Sigmoid colon (tissue), 7 donors: Measurements from ENCODE around the gene PCK2. TPM values are rescaled to one million over a fixed set of nuclear protein-coding genes. Genes with fewer than 3 reads are reported as not detected.

Source experiments
- DNase-seq: peaks from one replicate; pipeline ENCODE4 v3.0.0-alpha.2; 2019
- H3K27ac ChIP-seq, 4 donors: fragments of 200-600 bp; sonication (generic); one replicate each; pipeline ENCODE4 v1.5.1; 2016 to 2019; ENCODE audit warnings: mild to moderate bottlenecking in 1 of 4
- H3K27me3 ChIP-seq, 3 donors: fragments of 200-600 bp; sonication (generic); one replicate each; pipeline ENCODE4 v1.5.1; 2019; ENCODE audit warnings: mild to moderate bottlenecking in 1 of 3
- H3K36me3 ChIP-seq, 4 donors: fragments of 200-600 bp; sonication (generic); one replicate each; pipeline ENCODE4 v1.5.1; 2016 to 2019
- H3K4me1 ChIP-seq, 4 donors: fragments of 200-600 bp; sonication (generic); one replicate each; pipeline ENCODE4 v1.5.1; 2017 to 2019
- H3K4me3 ChIP-seq, 4 donors: fragments of 200-600 bp; sonication (generic); one replicate each; pipeline ENCODE4 v1.5.1; 2017 to 2019; ENCODE audit warnings: mild to moderate bottlenecking in 2 of 4, moderate library complexity in 1 of 4
- H3K9me3 ChIP-seq, 4 donors: fragments of 200-600 bp in 3 of 4; sonication (generic) in 3 of 4; one replicate each; pipeline versions ENCODE4 v1.5.1 to v1.6.1; 2013 to 2019
- CTCF ChIP-seq, 4 experiments: fragments of 450-650 bp in 3 of 4; fragments of 200-600 bp in 1 of 4; IDR thresholded peaks; one replicate each; pipeline ENCODE4 v1.5.1; 2016 to 2019; ENCODE audit warnings: antibody characterized with exemption in 4 of 4, mild to moderate bottlenecking in 3 of 4, moderate library complexity in 2 of 4
- EP300 ChIP-seq, 4 donors: sonication (generic); formaldehyde crosslinking; IDR thresholded peaks; one replicate each; pipeline ENCODE4 v1.6.1; 2017; ENCODE audit warnings: antibody characterized with exemption in 4 of 4
- POLR2A ChIP-seq, 2 donors: fragments of 450-650 bp; IDR thresholded peaks; one replicate each; pipeline ENCODE4 v1.6.1; 2016; ENCODE audit warnings: antibody characterized with exemption in 2 of 2, mild to moderate bottlenecking in 2 of 2, moderate library complexity in 2 of 2
- POLR2AphosphoS5 ChIP-seq, 4 donors: sonication (generic); formaldehyde crosslinking; IDR thresholded peaks; one replicate each; pipeline ENCODE4 v1.6.1; 2017; ENCODE audit warnings: antibody characterized with exemption in 4 of 4
- WGBS, 2 donors: extraction: QIAGEN DNeasy Blood & Tissue Kit; methylation state at CpG; one replicate each; pipeline ENCODE4 v1.1.7; 2013; 5-methylcytosine and 5-hydroxymethylcytosine counted together
- intact Hi-C: fragments of 100-400 bp; cut with DNase I; formaldehyde crosslinking; loops from one replicate; pipeline ENCODE4 v1.15.1; 2023
- polyA plus RNA-seq, 3 donors: library from polyadenylated mRNA; stranded (reverse); fragments of 200-250 nt; gene quantifications; one replicate each; pipeline ENCODE4 v1.2.3, GENCODE V29; 2013
- total RNA-seq, 4 donors: library from RNA; depleted of rRNA; stranded (reverse); fragments of >200 nt; gene quantifications; one replicate each; pipeline ENCODE4 v1.1.0, GENCODE V29; 2016
- donor health status: healthy with polysubstance abuse.
- donor health status: Bipolar disorder and iron deficiency.
- donor health status: healthy.

The PCK2 gene
- total and polyA plus RNA-seq, 7 donors, result 7.1 to 109 (median 12.2) TPM

- Histone ChIP-seq H3K36me3 (no peaks in the 10 kb centered on the region), H3K27me3 (no peaks in the 10 kb centered on the region), H3K9me3 (no peaks in the 10 kb centered on the region), H3K4me1 (peaks cover 0 to 4% (median 0%) of the 10 kb centered on the region in 4 donors), H3K27ac (no peak overlapping the region), H3K4me3 (no peak overlapping the region)
- TF ChIP-seq EP300 (IDR thresholded peaks at IDR 0.05), result no peak
- no peak for TF ChIP-seq POLR2A (IDR thresholded peaks at IDR 0.05)
- TF ChIP-seq CTCF (IDR thresholded peaks at IDR 0.05), result peak; percentile 76 to 96 (median 84)
- no peak for TF ChIP-seq POLR2AphosphoS5 (IDR thresholded peaks at IDR 0.05)
- WGBS, 2 donors, result 42 to 60% methylated on average over 7 of the region's 7 CpGs
- DNase-seq, result peak; percentile 83
- intact Hi-C loops, result loop anchor here (1.0 kb wide), 2 partner anchors 32 to 50 kb away; no protein-coding TSS in a partner anchor
Measured at GRCh38 chr14:24058260-24058950, 35.7 kb upstream of the PCK2 start.

GRCh38 chr14:24058951-24059475 is 35.1 kb upstream of the PCK2 start:
- Histone ChIP-seq H3K27me3 (no peaks in the 10 kb centered on the region), H3K4me1 (peaks cover 0 to 4% (median 0%) of the 10 kb centered on the region in 4 donors), H3K4me3 (no peak overlapping the region), H3K9me3 (no peaks in the 10 kb centered on the region), H3K36me3 (no peaks in the 10 kb centered on the region), H3K27ac (no peak overlapping the region)
- TF ChIP-seq POLR2A (IDR thresholded peaks at IDR 0.05), result no peak
- TF ChIP-seq POLR2AphosphoS5 (IDR thresholded peaks at IDR 0.05), result no peak
- no peak for TF ChIP-seq CTCF (IDR thresholded peaks at IDR 0.05)
- TF ChIP-seq EP300 (IDR thresholded peaks at IDR 0.05), result no peak
- peak; percentile 54 for DNase-seq
- WGBS, 2 donors, result 89 to 92% methylated on average over 10 of the region's 10 CpGs
- intact Hi-C loops, result loop anchor here (1.0 kb wide), 2 partner anchors 31 to 49 kb away; no protein-coding TSS in a partner anchor

GRCh38 chr14:24059841-24060388 is 34.2 kb upstream of the PCK2 start:
- H3K36me3 ChIP-seq, result no peaks in the 10 kb centered on the region
- no peak overlapping the region for H3K27ac ChIP-seq
- no peaks in the 10 kb centered on the region for H3K27me3 ChIP-seq
- H3K4me1 ChIP-seq, result peaks cover 0 to 4% (median 0%) of the 10 kb centered on the region in 4 donors
- H3K9me3 ChIP-seq, result no peaks in the 10 kb centered on the region
- peak; percentile 44 for DNase-seq
- TF ChIP-seq POLR2AphosphoS5 (IDR thresholded peaks at IDR 0.05), result no peak
- WGBS, 2 donors, result 94 to 95% methylated on average over 16 of the region's 16 CpGs
- H3K4me3 ChIP-seq, result no peak overlapping the region
- intact Hi-C loops, result no loop called here

GRCh38 chr14:24060443-24060842 is 33.7 kb upstream of the PCK2 start:
- no peaks in the 10 kb centered on the region for H3K36me3 ChIP-seq
- no peak overlapping the region for H3K4me3 ChIP-seq
- H3K4me1 ChIP-seq, result peaks cover 0 to 4% (median 0%) of the 10 kb centered on the region in 4 donors
- H3K9me3 ChIP-seq, result no peaks in the 10 kb centered on the region
- H3K27ac ChIP-seq, result no peak overlapping the region
- TF ChIP-seq EP300 (IDR thresholded peaks at IDR 0.05) (no peak), POLR2A (IDR thresholded peaks at IDR 0.05) (no peak), POLR2AphosphoS5 (IDR thresholded peaks at IDR 0.05) (no peak), CTCF (IDR thresholded peaks at IDR 0.05) (no peak)
- H3K27me3 ChIP-seq, result no peaks in the 10 kb centered on the region
- DNase-seq, result peak; percentile 39
- 96 to 97% methylated on average over 10 of the region's 10 CpGs for WGBS, 2 donors
- intact Hi-C loops, result no loop called here
